Myometrial cell (primary cell): ENCODE results near the gene MRPL58. TPM values are rescaled to one million over a fixed set of nuclear protein-coding genes. Genes with fewer than 3 reads are reported as not detected.

ENCODE experiments used
- total RNA-seq: library from RNA; depleted of rRNA; stranded (reverse); fragments of >200 nt; gene quantifications from 2 replicates; pipeline ENCODE4 v1.2.3, GENCODE V29; 2015

Gene MRPL58
- total RNA-seq: 65.7 and 94.5 TPM in 2 replicates

DNA sequence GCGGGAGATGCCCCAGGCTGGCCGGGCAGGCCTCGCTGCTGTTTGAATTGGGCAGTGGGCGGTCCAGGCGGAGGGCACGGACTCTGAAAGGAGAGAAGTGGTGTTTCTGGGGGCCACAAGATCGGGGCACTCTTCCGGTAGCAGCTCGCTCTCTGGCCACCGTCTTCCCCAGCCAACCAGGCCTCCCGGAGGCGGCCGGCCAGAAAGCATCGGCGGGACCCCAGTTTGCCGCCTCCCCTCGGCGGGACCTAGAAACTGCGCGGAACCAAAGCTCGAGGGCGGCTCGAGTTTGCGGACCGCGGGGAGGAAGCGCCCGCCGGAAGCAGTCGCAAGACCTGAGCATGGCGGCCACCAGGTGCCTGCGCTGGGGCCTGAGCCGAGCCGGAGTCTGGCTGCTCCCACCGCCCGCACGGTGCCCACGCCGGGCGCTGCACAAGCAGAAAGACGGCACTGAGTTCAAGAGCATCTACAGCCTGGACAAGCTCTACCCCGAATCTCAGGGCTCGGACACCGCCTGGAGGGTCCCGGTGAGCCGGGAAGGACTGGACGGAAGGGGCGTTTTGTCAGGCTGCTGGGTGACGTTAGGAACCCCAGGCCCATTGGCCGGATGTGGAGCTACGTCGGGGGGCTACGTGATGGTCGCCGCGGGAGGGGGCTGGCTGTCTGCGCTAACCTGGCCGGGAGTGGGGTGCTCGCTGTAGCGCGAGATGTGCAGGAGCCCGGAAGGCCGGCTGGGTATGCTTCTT is at the start of gene MRPL58:
Gene MRPL58, plus strand, starts transcription at position 325 of the 746 bp plus-strand sequence. Its CDS starts 17 bp downstream, at position 342.

DNA sequence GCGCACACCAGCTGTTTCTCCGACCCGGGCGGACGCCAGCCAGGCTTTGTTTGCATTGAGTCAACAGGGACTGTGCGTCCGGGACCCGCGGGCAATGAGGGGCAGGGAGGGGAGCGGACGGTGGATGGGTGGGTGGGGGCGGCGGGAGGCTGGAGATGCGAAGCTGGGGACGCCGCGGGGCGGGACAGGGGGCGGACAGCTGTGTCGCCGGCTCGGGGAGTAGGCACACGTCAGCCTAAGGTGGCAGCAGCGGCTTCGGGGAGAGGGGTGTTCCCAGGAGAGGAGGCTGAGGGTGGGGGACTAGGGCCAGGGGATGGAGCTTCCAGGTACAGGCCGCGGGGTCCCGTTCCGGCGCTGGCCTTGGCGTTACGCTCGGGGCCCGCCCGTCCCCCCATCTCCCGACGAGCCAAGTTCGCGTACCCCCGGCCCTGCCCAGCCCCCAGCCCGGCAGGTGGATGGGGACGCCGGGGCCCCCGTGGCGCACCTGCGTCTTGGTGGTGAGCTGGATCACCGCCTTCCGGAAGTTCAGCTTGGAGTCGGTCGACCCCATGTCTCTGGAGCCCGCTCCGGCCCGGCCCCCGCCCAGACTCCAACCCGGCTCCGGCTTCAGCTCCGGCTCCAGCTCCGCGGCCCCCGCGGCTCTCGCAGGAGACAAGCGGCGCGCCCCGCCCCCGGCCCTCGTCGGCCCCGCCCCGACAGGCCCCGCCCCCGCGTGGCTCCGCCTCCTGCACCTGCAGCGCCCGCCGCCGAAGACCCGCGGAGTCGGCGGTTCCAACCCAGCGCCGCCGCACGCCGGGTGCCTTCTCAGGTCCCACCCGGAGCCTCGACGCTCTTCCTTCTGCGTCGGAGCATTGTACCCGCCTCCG is 40.1 kb upstream of the MRPL58 start, which contains the start of gene HID1:
Gene HID1, minus strand, starts transcription at position 653 of the 866 bp plus-strand sequence. Its CDS starts 103 bp downstream, at position 550.

DNA sequence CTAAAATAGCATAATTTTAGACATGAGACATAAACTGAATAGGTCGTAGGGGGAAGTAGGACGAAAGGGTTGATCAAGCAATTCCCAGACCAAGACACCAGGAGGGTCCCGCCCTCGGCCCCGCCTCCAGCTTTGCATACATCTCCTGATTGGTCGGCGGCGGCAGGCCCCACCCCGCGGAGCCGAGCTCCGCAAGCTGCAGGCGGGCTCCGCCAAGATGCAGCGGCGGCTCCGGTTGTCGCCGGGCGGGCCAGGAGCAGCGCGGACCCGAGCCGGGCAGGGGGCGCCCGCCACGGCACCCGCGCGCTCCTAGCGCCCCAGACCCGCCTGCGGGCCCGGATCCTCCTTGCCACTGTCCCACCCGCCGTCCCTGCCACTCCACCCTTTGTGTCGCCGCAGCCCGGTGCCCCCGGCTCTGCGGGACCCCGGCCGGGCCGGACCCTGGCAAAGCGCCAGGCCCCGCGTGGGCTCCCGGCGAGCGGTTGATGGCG is 25.0 kb upstream of the MRPL58 start, which contains the start of gene CDR2L:
Gene CDR2L, plus strand, starts transcription at position 215 of the 491 bp plus-strand sequence. CDS start 412 bp downstream, outside the sequence.

DNA sequence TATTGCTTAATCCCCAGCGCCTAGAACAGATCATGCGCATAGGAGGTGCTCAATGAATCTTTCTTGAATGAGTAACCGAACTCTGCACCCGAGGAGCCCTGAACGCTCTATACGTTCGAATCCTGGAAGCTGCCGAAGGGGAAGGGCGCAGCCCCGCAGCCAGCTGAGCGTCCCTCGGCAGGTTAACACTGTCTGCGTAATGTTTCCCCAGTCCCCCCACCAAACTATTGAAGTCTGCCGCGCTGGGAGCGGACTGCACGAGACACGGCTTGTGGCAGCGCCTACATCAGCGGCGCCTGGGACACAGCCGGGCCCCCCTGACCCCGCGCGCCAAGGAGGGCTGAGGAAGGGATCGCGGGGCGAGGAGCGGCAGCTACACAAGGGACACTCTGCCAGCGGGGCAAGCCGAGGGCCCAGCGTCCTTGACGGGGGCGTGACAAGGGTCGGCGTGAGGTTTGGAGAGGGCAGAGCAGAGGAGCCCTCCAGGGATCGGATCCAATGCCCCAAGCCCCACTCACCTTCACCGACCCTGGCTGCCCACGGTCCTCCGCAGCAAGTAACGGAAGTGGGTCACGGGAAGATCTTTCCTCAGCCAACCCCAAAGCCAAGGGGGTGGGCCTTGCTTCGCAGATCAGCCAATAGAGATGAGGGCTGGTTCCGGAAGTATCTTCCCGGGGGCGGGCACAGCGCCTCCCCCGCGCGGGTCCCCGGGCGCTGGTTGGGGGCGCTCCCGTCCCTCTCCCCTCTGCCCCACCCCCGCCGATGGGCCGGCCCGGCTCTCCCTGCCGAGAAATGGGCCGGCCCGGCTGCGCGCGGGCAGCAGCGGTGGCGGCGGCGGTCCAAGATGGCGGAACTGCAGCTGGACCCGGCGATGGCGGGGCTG is 34.2 kb downstream of the MRPL58 start, which contains the start of the genes ATP5PD and KCTD2:
Gene ATP5PD, minus strand, starts transcription at position 563 of the 883 bp plus-strand sequence. CDS start 4,319 bp downstream, outside the sequence.
Gene KCTD2, plus strand, starts transcription at position 819 of the 883 bp plus-strand sequence. Its CDS starts 26 bp downstream, at position 845.

Other genes starting within 250 kb of the MRPL58 start
- 26.4 and 32.0 TPM in 2 replicates for gene NAT9, start 236.3 kb upstream of the MRPL58 start, total RNA-seq
- gene GRIN2C, start 152.8 kb upstream of the MRPL58 start, total RNA-seq: not detected in 2 replicates
- 48.1 and 52.5 TPM in 2 replicates for gene FDXR, start 139.7 kb upstream of the MRPL58 start, total RNA-seq
- gene FADS6, start 119.0 kb upstream of the MRPL58 start, total RNA-seq: not detected in 2 replicates
- gene USH1G, start 89.4 kb upstream of the MRPL58 start, total RNA-seq: not detected in 2 replicates
- gene OTOP2, start 88.4 kb upstream of the MRPL58 start, total RNA-seq: not detected in 2 replicates
- not detected in 2 replicates for gene OTOP3, start 76.8 kb upstream of the MRPL58 start, total RNA-seq
- gene HID1, start 39.9 kb upstream of the MRPL58 start, total RNA-seq: under 0.01 and 0.53 TPM in 2 replicates
- 26.4 and 34.0 TPM in 2 replicates for gene CDR2L, start 25.0 kb upstream of the MRPL58 start, total RNA-seq
- gene ATP5PD, start 34.3 kb downstream of the MRPL58 start, total RNA-seq: 375 and 445 TPM in 2 replicates
- 19.7 and 20.8 TPM in 2 replicates for gene KCTD2, start 34.6 kb downstream of the MRPL58 start, total RNA-seq
- 12.1 and 20.2 TPM in 2 replicates for gene SLC16A5, start 75.3 kb downstream of the MRPL58 start, total RNA-seq
- gene ARMC7, start 97.3 kb downstream of the MRPL58 start, total RNA-seq: 2.0 and 6.4 TPM in 2 replicates
- 120 TPM in 2 replicates for gene NT5C, start 119.1 kb downstream of the MRPL58 start, total RNA-seq
- gene JPT1, start 141.8 kb downstream of the MRPL58 start, total RNA-seq: 272 and 335 TPM in 2 replicates
- gene SUMO2, start 170.3 kb downstream of the MRPL58 start, total RNA-seq: 87.7 and 98.0 TPM in 2 replicates
- 32.1 and 38.9 TPM in 2 replicates for gene NUP85, start 193.0 kb downstream of the MRPL58 start, total RNA-seq
- 13.6 and 19.6 TPM in 2 replicates for gene GGA3, start 248.9 kb downstream of the MRPL58 start, total RNA-seq
- gene MRPS7, start 249.2 kb downstream of the MRPL58 start, total RNA-seq: 46.6 and 51.3 TPM in 2 replicates